Measurements from ENCODE around the gene CMPK1.
A peak's percentile ranks its signal among the peaks of the same experiment; 100 is the strongest.
"Not testable (repeated sequence)": the region's sequence is repeated elsewhere in the genome, so short reads cannot be mapped to it uniquely, and the experiment has no call there.

The CMPK1 gene, protein sequence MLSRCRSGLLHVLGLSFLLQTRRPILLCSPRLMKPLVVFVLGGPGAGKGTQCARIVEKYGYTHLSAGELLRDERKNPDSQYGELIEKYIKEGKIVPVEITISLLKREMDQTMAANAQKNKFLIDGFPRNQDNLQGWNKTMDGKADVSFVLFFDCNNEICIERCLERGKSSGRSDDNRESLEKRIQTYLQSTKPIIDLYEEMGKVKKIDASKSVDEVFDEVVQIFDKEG

DNA sequence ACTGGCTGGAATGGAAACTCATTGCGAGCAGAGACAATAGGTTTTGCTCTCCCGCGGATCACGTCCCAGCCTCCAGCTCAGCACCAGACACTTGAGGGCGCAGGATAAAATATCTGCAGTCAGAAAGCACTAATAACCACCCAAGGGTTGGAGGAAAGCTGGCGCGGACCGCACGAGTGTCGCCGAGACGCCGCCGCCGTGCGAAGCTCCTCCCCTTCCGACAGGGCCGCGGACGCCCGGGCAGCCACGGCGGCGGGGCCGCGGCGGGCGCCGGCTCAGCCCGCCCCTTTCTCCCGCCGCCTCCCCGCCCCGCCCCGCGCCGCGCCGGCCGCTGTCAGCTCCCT is at the start of gene CMPK1:
CMPK1 (plus strand) TSS at position 213 of the 344 bp plus-strand sequence. CDS start 156 bp downstream, outside the sequence.
- DNase-seq (ENCODE audit: low read depth in 1 of 2, low spot score in 1 of 2): peak; percentile 54 to 63

DNA sequence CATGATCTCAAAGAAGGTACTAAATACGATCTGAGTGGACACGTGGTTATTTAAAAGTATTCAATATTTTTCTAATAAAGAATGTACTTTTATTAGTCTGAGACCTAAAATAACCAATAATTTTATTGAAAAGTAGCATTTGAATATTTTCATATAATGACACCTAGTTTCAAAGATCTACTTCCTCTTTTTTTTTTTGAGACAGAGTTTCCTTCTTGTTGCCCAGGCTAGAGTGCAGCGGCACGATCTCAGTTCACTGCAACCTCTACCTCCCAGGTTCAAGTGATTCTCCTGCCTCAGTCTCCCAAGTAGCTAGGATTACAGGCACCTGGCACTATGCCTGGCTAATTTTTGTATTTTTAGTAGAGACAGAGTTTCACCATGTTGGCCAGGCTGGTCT is 45.5 kb upstream of the CMPK1 start:
- not testable (repeated sequence) for DNase-seq (ENCODE audit: low read depth in 1 of 2, low spot score in 1 of 2)

DNA sequence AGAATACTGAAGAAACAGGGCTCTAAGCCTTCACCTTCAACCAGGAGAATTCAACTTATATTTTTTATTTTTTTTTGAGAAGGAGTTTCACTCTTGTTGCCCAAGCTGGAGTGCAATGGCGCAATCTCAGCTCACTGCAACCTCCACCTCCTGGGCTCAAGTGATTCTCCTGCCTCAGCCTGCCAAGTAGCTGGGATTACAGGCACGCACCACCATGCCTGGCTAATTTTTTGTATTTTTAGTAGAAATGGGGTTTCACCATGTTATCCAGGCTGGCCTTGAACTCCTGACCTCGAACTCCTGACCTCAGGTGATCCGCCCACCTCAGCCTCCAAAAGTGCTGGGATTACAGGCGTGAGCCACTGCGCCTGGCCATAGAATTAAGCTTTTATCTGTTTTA is 38.7 kb upstream of the CMPK1 start:
- not testable (repeated sequence) for DNase-seq (ENCODE audit: low read depth in 1 of 2, low spot score in 1 of 2)

DNA sequence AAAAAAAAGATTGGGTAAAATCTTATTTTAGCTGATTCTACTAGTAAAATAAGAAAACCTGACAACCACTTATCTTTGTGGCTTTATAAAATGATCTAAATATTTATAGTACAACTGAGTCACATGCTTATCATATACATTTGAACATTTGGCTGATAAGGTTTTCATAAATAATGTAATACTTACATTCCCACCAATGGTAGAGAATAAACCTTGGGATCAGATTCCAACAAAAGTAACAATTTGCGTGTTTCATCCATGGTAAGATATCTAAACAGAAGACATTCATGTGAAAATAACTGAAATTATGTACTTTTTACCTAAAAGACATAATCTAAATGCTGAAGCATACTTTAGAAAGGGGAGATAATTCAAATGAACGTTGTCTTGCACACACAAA is 38.0 kb upstream of the CMPK1 start:
- no peak for DNase-seq (ENCODE audit: low read depth in 1 of 2, low spot score in 1 of 2)

DNA sequence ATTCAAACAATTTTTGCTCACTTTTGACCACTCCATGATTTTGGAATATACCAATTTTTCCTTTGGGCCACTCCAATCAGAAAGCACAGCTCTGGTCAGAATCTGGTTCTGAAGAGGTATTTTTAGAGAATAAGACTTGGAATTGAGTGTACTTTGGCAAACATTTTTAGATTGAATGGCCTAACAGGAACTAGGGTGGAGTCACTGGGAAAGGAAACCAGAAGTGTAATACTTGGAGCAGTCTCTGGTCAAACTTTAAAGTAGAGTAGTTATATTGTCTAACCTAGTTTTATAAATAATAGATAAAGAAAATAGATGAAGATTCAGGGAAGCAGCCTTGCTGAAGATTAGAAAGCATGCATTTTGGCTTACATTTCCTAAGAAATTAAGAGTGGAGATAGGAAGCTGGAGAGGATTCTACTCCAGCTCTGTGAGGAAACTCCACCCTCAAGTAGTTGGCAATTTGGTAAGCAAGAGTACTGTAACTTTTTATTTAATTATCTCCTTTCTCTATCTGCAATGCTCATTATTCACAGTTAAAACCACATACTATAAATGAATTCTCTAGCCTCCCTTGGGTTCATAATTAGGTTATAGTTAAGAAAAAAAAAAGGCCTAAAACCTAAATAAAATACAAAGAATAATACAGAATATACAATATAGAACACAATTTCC is 35.4 kb upstream of the CMPK1 start:
- DNase-seq (ENCODE audit: low read depth in 1 of 2, low spot score in 1 of 2): no peak

DNA sequence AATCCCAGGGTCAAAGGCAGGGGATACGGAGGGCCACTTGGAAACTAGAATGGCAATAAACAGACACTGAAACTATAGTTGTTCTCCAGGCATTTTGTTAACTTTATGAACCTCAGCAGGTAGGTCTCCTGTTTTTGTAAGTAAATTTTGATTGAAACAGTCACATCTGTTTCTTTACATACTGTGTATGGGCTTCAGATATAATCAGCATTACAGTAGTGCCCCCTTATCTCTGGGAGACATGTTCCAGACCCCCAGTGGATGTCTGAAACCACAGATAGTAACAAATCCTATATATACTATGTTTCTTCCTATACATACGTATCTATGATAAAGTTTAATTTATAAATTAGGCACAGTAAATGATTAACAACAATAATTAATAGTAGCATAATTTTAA is 31.1 kb upstream of the CMPK1 start:
- no peak for DNase-seq (ENCODE audit: low read depth in 1 of 2, low spot score in 1 of 2)

DNA sequence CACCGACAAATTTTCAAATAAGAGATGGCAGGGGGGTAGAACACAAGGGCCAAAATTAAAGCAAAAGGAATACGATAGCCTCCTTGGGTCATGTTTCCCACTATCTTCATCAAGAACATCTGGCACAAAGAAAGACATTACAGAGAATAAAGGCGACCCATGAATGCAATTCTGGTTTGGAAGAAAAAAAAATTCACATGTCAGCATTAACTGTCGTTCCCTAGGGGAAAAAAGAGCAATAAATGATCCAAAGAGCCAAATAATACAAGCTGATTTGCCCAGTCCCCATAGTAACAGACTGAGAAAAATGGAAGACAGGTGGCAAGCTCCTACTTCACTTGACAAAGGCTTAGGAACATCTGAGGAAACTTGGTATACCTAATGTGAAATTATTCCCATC is 24.2 kb upstream of the CMPK1 start:
- DNase-seq (ENCODE audit: low read depth in 1 of 2, low spot score in 1 of 2): no peak

DNA sequence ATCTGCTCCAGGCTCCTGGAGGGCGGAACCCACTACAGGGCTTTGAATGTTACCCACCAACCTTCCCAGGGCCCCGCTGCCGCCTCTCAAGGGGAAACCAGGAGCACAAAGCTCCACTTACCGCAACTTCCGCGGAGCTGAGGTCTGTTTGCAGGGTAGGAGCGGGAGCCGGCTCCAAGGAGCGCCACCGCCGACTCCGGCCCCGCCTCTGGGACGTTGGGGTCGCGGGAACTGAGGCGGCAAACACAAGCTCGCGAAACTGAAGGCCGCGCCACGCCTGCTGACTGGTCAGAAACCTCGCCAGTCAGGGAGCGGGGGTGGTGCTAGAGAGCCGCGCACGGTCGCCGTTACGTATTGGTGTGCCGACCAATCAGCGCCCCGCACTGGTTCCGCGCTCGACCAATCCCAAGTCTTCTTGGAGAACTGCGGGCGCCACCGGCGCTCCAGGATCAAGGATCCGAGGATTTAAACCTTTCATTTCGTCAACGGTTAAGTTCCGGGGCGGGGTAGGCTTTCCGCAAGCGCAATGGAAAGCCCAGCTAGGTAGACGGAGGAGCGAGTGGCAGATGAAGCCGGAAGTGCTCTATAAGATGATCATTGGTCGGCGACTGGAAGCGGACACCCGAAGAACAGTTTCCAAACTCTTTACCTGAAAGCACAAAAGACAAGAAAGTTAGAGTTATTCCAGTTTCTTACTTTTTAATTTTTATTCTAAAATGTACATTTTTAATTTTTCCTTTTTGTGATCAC is 19.5 kb upstream of the CMPK1 start, which contains the start of gene STIL:
STIL (minus strand) TSS at position 233 of the 750 bp plus-strand sequence. CDS start 3,828 bp downstream, outside the sequence.
- DNase-seq (ENCODE audit: low read depth in 1 of 2, low spot score in 1 of 2): peak; percentile 90 to 91

DNA sequence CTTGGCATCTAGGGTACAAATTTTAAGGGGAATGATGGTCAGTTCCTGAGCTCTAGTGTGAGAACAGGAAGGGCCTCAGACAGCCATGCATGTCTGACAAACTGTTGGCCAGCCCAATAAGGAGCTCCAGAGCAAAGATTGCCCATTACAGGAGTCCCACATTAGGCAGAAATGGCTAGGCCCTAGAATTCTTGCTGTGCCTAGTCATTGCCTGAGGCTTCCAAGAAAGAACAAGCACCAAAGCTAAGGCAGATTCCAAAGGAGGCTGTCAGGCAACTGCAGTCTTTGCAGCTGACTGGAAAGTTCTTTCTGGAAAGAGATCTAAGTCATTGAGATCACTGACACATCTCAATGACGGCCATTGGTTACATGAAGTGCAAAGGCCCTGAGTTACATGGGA is 15.7 kb upstream of the CMPK1 start:
- DNase-seq (ENCODE audit: low read depth in 1 of 2, low spot score in 1 of 2): no peak

DNA sequence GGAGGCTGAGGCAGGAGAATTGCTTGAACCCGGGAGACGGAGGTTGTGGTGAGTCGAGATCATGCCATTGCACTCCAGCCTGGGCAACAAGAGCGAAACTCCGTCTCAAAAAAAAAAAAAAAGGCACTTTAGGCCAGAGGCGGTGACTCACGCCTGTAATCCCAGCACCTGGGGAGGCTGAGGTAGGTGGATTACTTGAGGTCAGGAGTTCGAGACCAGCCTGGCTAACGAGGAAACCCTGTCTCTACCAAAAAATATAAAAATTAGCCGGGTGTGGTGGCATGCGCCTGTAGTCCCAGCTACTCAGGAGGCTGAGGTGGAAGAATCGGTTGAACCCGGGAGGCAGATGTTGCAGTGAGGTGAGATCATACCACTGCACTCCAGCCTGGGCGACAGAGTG is 13.6 kb upstream of the CMPK1 start:
- DNase-seq (ENCODE audit: low read depth in 1 of 2, low spot score in 1 of 2): not testable (repeated sequence)

DNA sequence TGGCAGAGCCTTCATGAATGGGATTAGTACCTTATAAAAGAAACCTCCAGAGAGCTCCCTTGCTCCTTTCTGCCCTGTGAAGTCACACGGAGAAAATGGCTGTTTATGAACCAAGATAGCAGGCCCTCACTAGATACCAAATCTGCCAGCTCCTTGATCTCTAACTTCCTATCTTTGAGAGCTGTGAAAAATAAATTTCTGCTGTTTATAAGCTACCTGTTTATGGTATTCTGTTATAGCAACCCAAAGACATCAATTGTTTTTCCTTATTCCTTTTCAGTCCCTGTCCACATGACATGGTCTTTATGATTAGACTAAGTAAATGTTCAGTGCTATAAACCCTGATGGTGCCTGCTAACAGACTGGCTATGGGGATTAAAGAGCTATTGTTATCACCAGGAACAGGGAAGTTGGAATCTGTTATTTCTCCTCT is 10.0 kb upstream of the CMPK1 start:
- DNase-seq (ENCODE audit: low read depth in 1 of 2, low spot score in 1 of 2): no peak

DNA sequence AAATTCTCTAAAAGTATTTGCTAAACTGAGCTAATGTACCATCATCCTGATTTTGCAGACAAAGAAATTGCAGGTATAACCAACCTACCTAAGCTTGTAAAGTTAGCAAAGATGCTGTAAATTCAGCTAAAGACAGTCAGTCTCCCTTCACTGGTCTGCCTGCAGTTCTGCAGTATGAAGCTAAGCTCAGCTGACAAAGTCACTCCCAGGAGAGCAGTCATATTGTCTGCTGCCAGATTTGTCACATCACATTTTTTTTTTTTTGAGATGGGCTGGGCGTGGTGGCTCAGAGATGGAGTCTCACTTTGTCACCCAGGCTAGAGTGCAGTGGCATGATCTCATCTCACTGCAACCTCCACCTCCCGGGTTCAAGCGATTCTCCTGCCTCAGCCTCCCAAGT is 8.9 kb upstream of the CMPK1 start:
- no peak for DNase-seq (ENCODE audit: low read depth in 1 of 2, low spot score in 1 of 2)

DNA sequence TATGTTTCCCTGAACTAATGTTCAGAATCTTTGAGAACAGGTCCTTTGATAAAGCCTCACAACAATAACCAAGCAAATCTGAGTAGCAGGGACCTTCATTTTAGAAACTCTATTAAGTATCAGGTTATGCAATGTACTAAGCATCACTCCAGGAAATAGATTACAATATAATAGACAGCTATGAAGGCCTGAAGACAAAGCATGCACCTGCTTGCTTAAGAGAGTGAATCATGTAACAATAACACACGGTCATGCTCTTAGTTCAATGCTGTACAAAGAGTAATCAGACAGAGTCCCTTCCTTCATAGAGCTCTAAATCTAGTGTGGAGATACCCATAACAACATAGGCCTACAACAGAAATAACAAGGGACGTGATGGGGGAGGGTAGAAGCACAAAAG is 8.1 kb upstream of the CMPK1 start:
- DNase-seq (ENCODE audit: low read depth in 1 of 2, low spot score in 1 of 2): no peak

DNA sequence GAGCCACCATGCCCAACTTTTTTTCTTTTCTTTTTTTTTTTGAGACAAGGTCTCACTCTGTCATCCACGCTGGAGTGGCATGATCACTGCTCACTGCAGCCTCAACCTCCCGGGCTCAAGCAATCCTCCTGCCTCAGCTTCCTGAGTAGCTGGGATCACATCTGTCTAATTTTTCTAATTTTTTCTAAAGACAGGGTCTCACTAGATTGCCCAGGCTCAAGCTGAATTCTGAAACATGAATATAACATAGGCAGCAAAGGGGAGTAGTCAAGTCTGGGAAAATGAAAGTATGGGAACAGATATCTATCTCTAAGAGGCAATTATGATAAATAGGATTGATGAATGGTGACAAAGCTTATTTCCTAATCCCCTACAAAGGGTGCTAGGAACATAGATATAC is 7.3 kb upstream of the CMPK1 start:
- no peak for DNase-seq (ENCODE audit: low read depth in 1 of 2, low spot score in 1 of 2)

DNA sequence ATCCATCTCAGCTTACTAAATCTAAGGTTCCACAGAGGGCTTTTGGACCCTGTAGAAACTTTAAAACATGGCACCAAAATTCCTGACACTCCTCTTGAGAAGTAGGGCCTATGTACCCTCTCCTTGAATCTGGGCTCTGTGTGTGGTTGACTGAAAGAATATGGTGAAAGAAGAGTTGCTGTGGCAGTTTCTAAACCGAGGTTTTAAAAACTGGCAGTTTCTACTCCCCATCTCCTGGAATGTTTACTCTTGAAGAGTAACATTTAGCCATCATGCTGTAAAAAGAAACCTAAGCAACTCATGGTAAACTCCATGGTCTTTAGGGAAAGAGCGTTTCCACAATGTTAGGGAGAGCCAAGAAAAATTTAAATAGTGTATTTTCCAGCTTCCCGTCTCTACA is 4.6 kb upstream of the CMPK1 start:
- no peak for DNase-seq (ENCODE audit: low read depth in 1 of 2, low spot score in 1 of 2)

DNA sequence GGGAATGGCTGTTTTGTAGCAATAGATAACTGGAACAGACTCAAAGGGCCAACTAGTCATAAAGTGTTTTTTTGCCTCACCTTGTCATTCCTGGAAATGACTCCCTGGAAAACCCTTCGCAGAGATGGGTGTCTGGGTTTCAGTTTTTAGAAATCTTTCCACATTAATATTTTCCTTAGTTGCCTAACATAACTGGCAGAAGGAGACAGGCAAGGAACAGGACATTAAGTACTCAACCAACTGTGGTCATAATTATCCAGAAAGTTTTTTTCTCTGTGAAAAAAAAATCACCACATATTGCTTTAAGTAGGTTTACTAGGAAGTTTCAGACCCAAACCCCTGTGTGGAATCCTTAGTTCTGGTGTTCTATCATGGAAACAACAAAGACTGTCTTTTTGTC is 3.4 kb upstream of the CMPK1 start:
- no peak for DNase-seq (ENCODE audit: low read depth in 1 of 2, low spot score in 1 of 2)

DNA sequence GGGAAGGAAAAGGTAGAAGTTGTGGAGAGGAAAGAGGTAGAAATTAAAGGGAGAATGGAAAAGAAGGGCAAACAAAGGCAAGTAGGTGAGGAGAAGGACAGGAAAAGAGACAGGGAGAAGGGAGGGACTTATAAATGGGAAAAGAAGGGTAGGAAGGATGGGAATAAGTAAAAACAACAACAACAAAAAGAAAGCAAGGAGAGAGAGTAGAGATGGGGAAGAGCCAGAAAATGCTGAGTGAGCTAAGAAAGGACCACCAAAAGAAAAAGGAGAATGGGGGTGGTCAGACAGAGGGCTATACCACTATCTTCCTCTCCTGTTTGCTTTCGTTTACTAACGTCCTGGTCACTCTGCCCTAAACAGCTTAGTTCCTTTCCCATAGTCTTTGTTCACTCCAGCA is 1.7 kb upstream of the CMPK1 start:
- no peak for DNase-seq (ENCODE audit: low read depth in 1 of 2, low spot score in 1 of 2)

DNA sequence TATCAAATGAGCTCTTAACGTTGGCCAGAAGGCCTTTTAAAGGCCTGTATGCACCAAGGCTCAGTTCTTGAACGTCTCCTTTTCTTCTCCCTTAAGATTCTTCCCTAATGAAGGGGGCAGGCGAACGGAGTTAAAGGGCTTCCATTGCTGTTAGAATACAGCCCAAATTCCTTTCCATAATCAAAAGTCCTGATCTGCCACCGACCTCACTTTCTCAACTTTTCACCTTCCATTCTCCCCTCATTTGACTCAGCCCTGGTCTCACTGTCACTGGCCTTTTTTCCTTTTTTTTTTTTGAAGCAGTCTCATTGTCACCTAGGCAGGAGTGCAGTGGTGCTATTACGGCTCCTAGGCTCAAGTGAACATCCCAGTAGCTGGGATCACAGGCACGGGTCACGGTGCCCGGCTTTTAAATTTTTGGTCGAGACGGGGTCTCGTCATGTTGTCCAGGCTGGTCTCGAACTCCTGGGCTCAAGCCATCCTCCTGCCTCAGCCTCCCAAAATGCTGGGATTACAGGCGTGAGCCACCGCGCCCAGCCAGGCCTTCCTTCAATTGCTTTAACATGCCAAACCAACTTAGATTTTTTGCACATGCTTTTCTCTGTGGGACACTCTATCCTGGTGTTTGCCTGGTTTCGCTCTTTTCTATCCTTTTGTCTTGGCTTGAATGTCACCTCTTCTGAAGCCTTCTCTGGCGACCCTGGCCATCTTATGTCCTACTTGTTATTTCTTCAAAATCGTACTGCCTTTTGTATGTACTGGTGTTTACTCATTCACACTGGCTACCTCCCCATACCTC is 612 bp upstream of the CMPK1 start:
- no peak for DNase-seq (ENCODE audit: low read depth in 1 of 2, low spot score in 1 of 2)

DNA sequence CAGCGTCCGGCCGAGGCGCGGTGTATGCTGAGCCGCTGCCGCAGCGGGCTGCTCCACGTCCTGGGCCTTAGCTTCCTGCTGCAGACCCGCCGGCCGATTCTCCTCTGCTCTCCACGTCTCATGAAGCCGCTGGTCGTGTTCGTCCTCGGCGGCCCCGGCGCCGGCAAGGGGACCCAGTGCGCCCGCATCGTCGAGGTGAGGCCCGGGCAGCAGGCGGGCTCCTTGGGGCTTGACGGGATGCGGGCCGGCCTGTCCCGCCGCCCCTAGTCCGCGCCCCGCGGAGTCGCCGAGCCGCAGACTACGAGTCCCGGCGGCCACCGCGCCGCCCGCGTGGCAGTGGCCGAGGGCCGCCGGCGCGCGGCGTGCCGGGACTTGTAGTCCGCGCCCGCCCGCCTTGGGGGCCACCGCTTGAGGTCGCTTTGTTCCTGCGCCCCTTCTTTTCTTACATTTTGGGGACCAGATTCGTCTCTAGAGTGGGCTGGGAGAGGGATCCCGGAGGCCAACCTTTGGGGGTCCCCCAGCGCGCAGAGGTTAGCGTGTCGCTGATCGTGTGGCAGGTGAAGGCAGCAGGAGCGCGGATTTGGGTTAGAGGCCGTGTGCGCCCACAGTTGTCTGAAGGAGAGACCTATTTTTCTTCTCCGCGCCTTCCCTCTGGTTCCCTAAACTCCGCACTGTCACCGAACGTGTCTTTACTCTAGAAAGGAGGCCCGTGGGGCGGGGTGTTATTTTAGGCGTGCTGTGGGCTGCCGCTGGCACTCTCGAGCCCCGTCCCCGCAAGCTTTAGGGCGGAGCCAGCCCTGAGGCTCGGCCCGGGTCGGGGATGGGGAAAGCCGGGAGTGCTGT is 553 bp downstream of the CMPK1 start:
- DNase-seq (ENCODE audit: low read depth in 1 of 2, low spot score in 1 of 2): peak; percentile 54 to 59

DNA sequence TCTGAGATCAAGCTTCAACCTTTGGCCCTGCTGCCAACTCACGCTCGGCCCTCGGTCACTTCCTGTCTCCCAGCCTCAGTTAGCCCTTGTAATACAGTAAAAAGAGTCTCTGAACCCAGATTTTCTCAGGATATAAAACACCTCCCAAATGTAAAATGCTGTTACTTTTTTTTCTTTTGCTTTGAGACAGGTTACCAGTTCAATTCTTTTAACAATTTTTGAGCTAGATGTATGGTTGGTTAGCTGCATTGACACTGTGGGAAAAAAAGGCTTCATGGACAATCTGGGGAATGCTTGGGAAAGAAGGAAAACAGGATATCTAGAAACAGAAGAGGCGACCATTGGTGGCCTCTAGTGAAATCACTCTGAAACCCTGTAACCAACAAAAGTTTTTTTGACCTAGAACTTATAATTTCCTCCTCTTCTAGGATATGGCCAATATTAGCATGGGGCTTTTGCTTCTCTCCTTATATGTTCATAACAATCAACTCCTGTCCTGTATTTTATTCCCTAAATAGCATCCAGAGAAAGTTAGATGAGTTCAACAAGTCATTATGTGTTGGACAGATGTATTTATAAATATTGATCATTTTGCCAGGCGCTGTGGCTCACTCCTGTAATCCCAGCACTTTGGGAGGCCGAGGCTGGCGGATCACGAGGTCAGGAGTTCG is 1.3 kb downstream of the CMPK1 start:
- no peak for DNase-seq (ENCODE audit: low read depth in 1 of 2, low spot score in 1 of 2)
